Measurements from ENCODE around the gene CDC37L1. TPM values are rescaled to one million over a fixed set of nuclear protein-coding genes. Genes with fewer than 3 reads are reported as not detected.

CDC37L1 gene
- total RNA-seq, 2 donors from 2014 or later: 18.4 to 22.2 TPM

GRCh38 chr9:4717815-4718214, 38.4 kb downstream of the CDC37L1 start:
- Mint-ChIP-seq H3K36me3 (ENCODE audit: low read depth) (peaks cover 80% of the 10 kb centered on the region), H3K4me1 (peaks cover 4% of the 10 kb centered on the region), H3K27ac (no peak overlapping the region), H3K27me3 (ENCODE audit: insufficient read depth) (no peaks in the 10 kb centered on the region), H3K9me3 (peaks cover 5% of the 10 kb centered on the region), H3K4me3 (no peak overlapping the region)
- H3K9me3 ChIP-seq (ENCODE audit: control insufficient read depth, low read length): peaks cover 15% of the 10 kb centered on the region
- H3K27me3 ChIP-seq (ENCODE audit: control insufficient read depth, insufficient read depth, low read length, poor library complexity, severe bottlenecking): no peaks in the 10 kb centered on the region
- TF ChIP-seq, protein P1, sequence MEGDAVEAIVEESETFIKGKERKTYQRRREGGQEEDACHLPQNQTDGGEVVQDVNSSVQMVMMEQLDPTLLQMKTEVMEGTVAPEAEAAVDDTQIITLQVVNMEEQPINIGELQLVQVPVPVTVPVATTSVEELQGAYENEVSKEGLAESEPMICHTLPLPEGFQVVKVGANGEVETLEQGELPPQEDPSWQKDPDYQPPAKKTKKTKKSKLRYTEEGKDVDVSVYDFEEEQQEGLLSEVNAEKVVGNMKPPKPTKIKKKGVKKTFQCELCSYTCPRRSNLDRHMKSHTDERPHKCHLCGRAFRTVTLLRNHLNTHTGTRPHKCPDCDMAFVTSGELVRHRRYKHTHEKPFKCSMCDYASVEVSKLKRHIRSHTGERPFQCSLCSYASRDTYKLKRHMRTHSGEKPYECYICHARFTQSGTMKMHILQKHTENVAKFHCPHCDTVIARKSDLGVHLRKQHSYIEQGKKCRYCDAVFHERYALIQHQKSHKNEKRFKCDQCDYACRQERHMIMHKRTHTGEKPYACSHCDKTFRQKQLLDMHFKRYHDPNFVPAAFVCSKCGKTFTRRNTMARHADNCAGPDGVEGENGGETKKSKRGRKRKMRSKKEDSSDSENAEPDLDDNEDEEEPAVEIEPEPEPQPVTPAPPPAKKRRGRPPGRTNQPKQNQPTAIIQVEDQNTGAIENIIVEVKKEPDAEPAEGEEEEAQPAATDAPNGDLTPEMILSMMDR (conservative IDR thresholded peaks at IDR 0.05): no peak
- no peak overlapping the region for H3K4me3 ChIP-seq (ENCODE audit: low read length)
- H3K4me1 ChIP-seq (ENCODE audit: control insufficient read depth, insufficient read depth, low read length): no peaks in the 10 kb centered on the region
- H3K36me3 ChIP-seq (ENCODE audit: control insufficient read depth, insufficient read depth, low read length): peaks cover 87% of the 10 kb centered on the region
- H3K27ac ChIP-seq (ENCODE audit: low read depth, low read length): no peak overlapping the region
- DNase-seq: no peak
- WGBS, 2 experiments (ENCODE audit: insufficient coverage in 1 of 2, insufficient read length in 1 of 2): 96 to 100% methylated on average over 3 to 4 of the region's 4 CpGs
- H3K9ac ChIP-seq (ENCODE audit: extremely low read depth, low read length, poor library complexity, severe bottlenecking): no peak overlapping the region

GRCh38 chr9:4718911-4719310, 39.5 kb downstream of the CDC37L1 start:
- Mint-ChIP-seq H3K4me1 (peaks cover 4% of the 10 kb centered on the region), H3K9me3 (peaks cover 3% of the 10 kb centered on the region), H3K27me3 (ENCODE audit: insufficient read depth) (no peaks in the 10 kb centered on the region), H3K4me3 (no peak overlapping the region), H3K27ac (no peak overlapping the region), H3K36me3 (ENCODE audit: low read depth) (peaks cover 71% of the 10 kb centered on the region)
- Histone ChIP-seq H3K4me3 (ENCODE audit: low read length) (no peak overlapping the region), H3K4me1 (ENCODE audit: control insufficient read depth, insufficient read depth, low read length) (no peaks in the 10 kb centered on the region), H3K27me3 (ENCODE audit: control insufficient read depth, insufficient read depth, low read length, poor library complexity, severe bottlenecking) (no peaks in the 10 kb centered on the region), H3K36me3 (ENCODE audit: control insufficient read depth, insufficient read depth, low read length) (peaks cover 85% of the 10 kb centered on the region), H3K9me3 (ENCODE audit: control insufficient read depth, low read length) (peaks cover 13% of the 10 kb centered on the region), H3K9ac (ENCODE audit: extremely low read depth, low read length, poor library complexity, severe bottlenecking) (no peak overlapping the region), H3K27ac (ENCODE audit: low read depth, low read length) (no peak overlapping the region)
- 96 to 100% methylated on average over 2 to 6 of the region's 6 CpGs for WGBS, 2 experiments (ENCODE audit: insufficient coverage in 1 of 2, insufficient read length in 1 of 2)
- DNase-seq: no peak
- TF ChIP-seq, protein P1 (conservative IDR thresholded peaks at IDR 0.05): no peak

- Mint-ChIP-seq H3K36me3 (ENCODE audit: low read depth) (peaks cover 59% of the 10 kb centered on the region), H3K4me3 (no peak overlapping the region), H3K27me3 (ENCODE audit: insufficient read depth) (no peaks in the 10 kb centered on the region), H3K4me1 (peaks cover 4% of the 10 kb centered on the region), H3K9me3 (no peaks in the 10 kb centered on the region), H3K27ac (no peak overlapping the region)
- Histone ChIP-seq H3K36me3 (ENCODE audit: control insufficient read depth, insufficient read depth, low read length) (peaks cover 75% of the 10 kb centered on the region), H3K27me3 (ENCODE audit: control insufficient read depth, insufficient read depth, low read length, poor library complexity, severe bottlenecking) (no peaks in the 10 kb centered on the region), H3K9ac (ENCODE audit: extremely low read depth, low read length, poor library complexity, severe bottlenecking) (no peak overlapping the region), H3K9me3 (ENCODE audit: control insufficient read depth, low read length) (peaks cover 4% of the 10 kb centered on the region), H3K27ac (ENCODE audit: low read depth, low read length) (no peak overlapping the region), H3K4me3 (ENCODE audit: low read length) (no peak overlapping the region), H3K4me1 (ENCODE audit: control insufficient read depth, insufficient read depth, low read length) (no peaks in the 10 kb centered on the region)
- TF ChIP-seq, protein P1 (conservative IDR thresholded peaks at IDR 0.05): no peak
- no peak for DNase-seq
- 95 to 100% methylated on average over 2 to 4 of the region's 4 CpGs for WGBS, 2 experiments (ENCODE audit: insufficient coverage in 1 of 2, insufficient read length in 1 of 2)
These were observed 42.4 kb downstream of the CDC37L1 start for GRCh38 chr9:4721736-4722135.

All from endodermal cell (in vitro differentiated cells).